CD4-positive, alpha-beta T cell (primary cell): ENCODE measurements around the gene TNRC6B. TPM values are rescaled to one million over a fixed set of nuclear protein-coding genes. Genes with fewer than 3 reads are reported as not detected.

Experiments used
- ATAC-seq: fragments of 200-7000 bp; cut with Tn5 transposase; one replicate; pipeline ENCODE4 v1.10.0; 2022; ENCODE audit warnings: mild to moderate bottlenecking; ENCODE audit not compliant: poor library complexity
- CTCF ChIA-PET: fragments of 350-600 bp; sonication (Branson Sonifier 250); formaldehyde crosslinking; loops from one replicate; lab custom pipeline; 2021; ENCODE audit warnings: antibody characterized with exemption, inconsistent platforms; lab: Charles Lee
- POLR2A ChIA-PET: fragments of 350-600 bp; sonication (Branson Sonifier 250); formaldehyde crosslinking; loops from one replicate; lab custom pipeline; 2021; ENCODE audit warnings: antibody characterized with exemption, inconsistent platforms; lab: Charles Lee
- DNase-seq, 14 experiments: peaks; one replicate each; pipeline ENCODE4 v3.0.0-alpha.2; 2013 to 2020; ENCODE audit warnings: mixed read lengths in 2 of 14
- H3K27ac ChIP-seq, 2 donors: one replicate each; pipeline versions ENCODE4 v1.5.1 to v1.7.0; 2013; ENCODE audit warnings: low read length in 2 of 2, low read depth in 1 of 2, mild to moderate bottlenecking in 1 of 2
- H3K27me3 ChIP-seq, 2 experiments: 1 replicate in 1 of 2; 2 replicates in 1 of 2; pipeline versions ENCODE4 v1.6.1 to v1.7.0; 2013; ENCODE audit warnings: low read length in 2 of 2, control low read depth in 1 of 2, mild to moderate bottlenecking in 1 of 2, moderate library complexity in 1 of 2; ENCODE audit not compliant: insufficient read depth in 2 of 2, control insufficient read depth in 1 of 2
- H3K36me3 ChIP-seq: one replicate; pipeline ENCODE4 v1.6.1; 2013; ENCODE audit warnings: low read length, control low read depth; ENCODE audit not compliant: insufficient read depth
- H3K4me1 ChIP-seq: one replicate; pipeline ENCODE4 v1.6.1; 2013; ENCODE audit warnings: low read length, control low read depth; ENCODE audit not compliant: insufficient read depth
- H3K4me3 ChIP-seq: one replicate; pipeline ENCODE4 v1.5.1; 2013; ENCODE audit warnings: mild to moderate bottlenecking, low read length, moderate library complexity
- H3K9me3 ChIP-seq, 2 experiments: 1 replicate in 1 of 2; 2 replicates in 1 of 2; pipeline versions ENCODE4 v1.6.1 to v1.7.0; 2013; ENCODE audit warnings: low read length in 2 of 2, mild to moderate bottlenecking in 2 of 2, control low read depth in 1 of 2, moderate library complexity in 1 of 2; ENCODE audit not compliant: control insufficient read depth in 1 of 2, insufficient read depth in 1 of 2
- H3K27ac Mint-ChIP-seq: one replicate; pipeline ENCODE4 v1.8.0; 2020; ENCODE audit warnings: mixed read lengths
- H3K27me3 Mint-ChIP-seq: one replicate; pipeline ENCODE4 v1.8.0; 2021; ENCODE audit warnings: mixed read lengths
- H3K36me3 Mint-ChIP-seq: one replicate; pipeline ENCODE4 v1.8.0; 2021; ENCODE audit warnings: low read depth, mixed read lengths
- H3K4me1 Mint-ChIP-seq: one replicate; pipeline ENCODE4 v1.8.0; 2021; ENCODE audit warnings: low read depth, mixed read lengths
- H3K4me3 Mint-ChIP-seq: one replicate; pipeline ENCODE4 v1.8.0; 2020; ENCODE audit warnings: mild to moderate bottlenecking, mixed read lengths
- H3K9me3 Mint-ChIP-seq: one replicate; pipeline ENCODE4 v1.8.0; 2020; ENCODE audit warnings: mixed read lengths
- CTCF ChIP-seq: fragments of 200-600 bp; IDR thresholded peaks from one replicate; pipeline ENCODE4 v1.8.0; 2022; ENCODE audit warnings: antibody characterized with exemption, mild to moderate bottlenecking
- intact Hi-C, 2 experiments: fragments of 100-400 bp; cut with DNase I in 1 of 2; cut with micrococcal nuclease in 1 of 2; formaldehyde crosslinking; loops; one replicate each; pipeline versions ENCODE4 v1.15.1 to v1.9.0; 2023 to 2025; cut with DNase I, micrococcal nuclease
- total RNA-seq, 174 experiments: library from RNA in 2 of 174; stranded (reverse) in 2 of 174; gene quantifications; one replicate each; pipeline ENCODE4 v1.2.3 and lab custom pipeline; 2021 to 2026

Gene TNRC6B
- total RNA-seq, 2 experiments from 2014 or later = 110 to 111 TPM

GRCh38 chr22:40247976-40248375, 70.3 kb downstream of the TNRC6B start:
- TF ChIP-seq CTCF = no peak
- POLR2A ChIA-PET = interaction anchor here (0.6 to 2.5 kb wide), 3 partner anchors 9 to 389 kb away, joined by 3 to 7 read pairs (median 4); no protein-coding TSS in a partner anchor
- peaks cover 52% of the 10 kb centered on the region for H3K4me1 ChIP-seq
- peak; percentile 95 for ATAC-seq
- peak overlapping the region in 1 of 2 donors; percentile 25 for H3K27ac ChIP-seq
- DNase-seq = peak; percentile 35 to 88 (median 58)
- Mint-ChIP-seq H3K4me3 (peak overlapping the region; percentile 68), H3K4me1 (peaks cover 87% of the 10 kb centered on the region), H3K9me3 (no peaks in the 10 kb centered on the region), H3K27ac (peak overlapping the region; percentile 92), H3K36me3 (peaks cover 73% of the 10 kb centered on the region), H3K27me3 (no peaks in the 10 kb centered on the region)
- intact Hi-C loops = loop anchor here (1.0 to 5.0 kb wide), 4 partner anchors 43 to 100 kb away; partner anchors contain the start of gene TNRC6B (in 2 of the 2)
- H3K9me3 ChIP-seq = no peaks in the 10 kb centered on the region
- H3K4me3 ChIP-seq = no peak overlapping the region
- H3K36me3 ChIP-seq = peaks cover 20% of the 10 kb centered on the region
- CTCF ChIA-PET = interaction anchor here (0.5 to 2.3 kb wide), 9 partner anchors 9 to 100 kb away, joined by 3 to 12 read pairs (median 4); no protein-coding TSS in a partner anchor
- no peaks in the 10 kb centered on the region for H3K27me3 ChIP-seq

- H3K36me3 Mint-ChIP-seq = peaks cover 80% of the 10 kb centered on the region
- no peaks in the 10 kb centered on the region for H3K9me3 ChIP-seq
- no peak for ATAC-seq
- no peak for TF ChIP-seq CTCF
- H3K9me3 Mint-ChIP-seq = no peaks in the 10 kb centered on the region
- peak overlapping the region; percentile 92 for H3K27ac Mint-ChIP-seq
- no peaks in the 10 kb centered on the region for H3K27me3 Mint-ChIP-seq
- peaks cover 24% of the 10 kb centered on the region for H3K36me3 ChIP-seq
- CTCF ChIA-PET = interaction anchor here (0.7 to 2.3 kb wide), 4 partner anchors 14 to 99 kb away, joined by 3 to 12 read pairs (median 4); no protein-coding TSS in a partner anchor
- POLR2A ChIA-PET = interaction anchor here (0.9 to 2.5 kb wide), 6 partner anchors 9 to 205 kb away, joined by 3 to 7 read pairs (median 4); no protein-coding TSS in a partner anchor
- H3K4me1 ChIP-seq = peaks cover 43% of the 10 kb centered on the region
- H3K27me3 ChIP-seq = no peaks in the 10 kb centered on the region
- DNase-seq = no peak
- no peak overlapping the region for H3K27ac ChIP-seq
- H3K4me1 Mint-ChIP-seq = peaks cover 86% of the 10 kb centered on the region
- no peak overlapping the region for H3K4me3 Mint-ChIP-seq
- no peak overlapping the region for H3K4me3 ChIP-seq
- intact Hi-C loops = loop anchor here (2.0 to 5.0 kb wide), 3 partner anchors 42 to 72 kb away; partner anchors contain the start of gene TNRC6B (in 2 of the 2)
Observed at GRCh38 chr22:40249286-40249685, 71.6 kb downstream of the TNRC6B start.

GRCh38 chr22:40250608-40251007, 72.9 kb downstream of the TNRC6B start:
- peak overlapping the region; percentile 92 for H3K27ac Mint-ChIP-seq
- H3K27ac ChIP-seq = no peak overlapping the region
- H3K4me3 Mint-ChIP-seq = no peak overlapping the region
- no peaks in the 10 kb centered on the region for H3K27me3 ChIP-seq
- peaks cover 24% of the 10 kb centered on the region for H3K36me3 ChIP-seq
- H3K4me1 ChIP-seq = peaks cover 36% of the 10 kb centered on the region
- no peaks in the 10 kb centered on the region for H3K9me3 Mint-ChIP-seq
- ChIA-PET POLR2A (no interaction called here), CTCF (interaction anchor here (1.3 kb wide), 1 partner anchor 98 kb away, joined by 3 read pairs; no protein-coding TSS in a partner anchor)
- H3K4me3 ChIP-seq = no peak overlapping the region
- TF ChIP-seq CTCF = no peak
- no peaks in the 10 kb centered on the region for H3K9me3 ChIP-seq
- no peaks in the 10 kb centered on the region for H3K27me3 Mint-ChIP-seq
- H3K36me3 Mint-ChIP-seq = peaks cover 83% of the 10 kb centered on the region
- H3K4me1 Mint-ChIP-seq = peaks cover 81% of the 10 kb centered on the region
- intact Hi-C loops = no loop called here
- ATAC-seq = no peak
- DNase-seq = no peak
